Stimulated activated CD4-positive, alpha-beta T cell treated with anti-CD3 and anti-CD28 coated beads, Interleukin-12 subunit alpha, Interleukin-12 subunit beta, amount 100 ng/mL, for 48 hours (primary cell): ENCODE data around the gene RPS6KC1.
"Not testable (repeated sequence)": the region's sequence is repeated elsewhere in the genome, so short reads cannot be mapped to it uniquely, and the experiment has no call there.

Source experiments
- DNase-seq, 3 donors: peaks; one replicate each; pipeline ENCODE4 v3.0.0-alpha.2; 2020; ENCODE audit warnings: low read depth in 2 of 3, low spot score in 1 of 3

RPS6KC1 gene

DNA sequence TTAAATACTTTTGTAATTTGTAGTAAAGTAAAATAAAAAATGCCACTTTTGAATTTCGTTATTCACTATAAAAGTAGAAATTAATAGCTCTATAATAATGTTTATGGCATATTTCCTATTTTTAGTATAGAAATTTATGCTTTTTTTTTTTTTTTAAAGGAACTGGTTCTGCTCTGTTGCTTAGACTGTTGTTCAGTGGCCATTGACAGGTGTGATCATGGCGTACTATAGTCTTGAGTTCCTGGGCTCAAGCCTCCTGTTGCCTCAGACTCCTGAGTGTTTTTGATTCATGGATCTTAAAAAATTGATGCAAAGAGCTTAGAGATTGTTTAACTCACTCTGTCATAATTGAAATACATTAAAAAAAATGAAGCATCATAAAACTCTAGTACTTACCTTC is 53.6 kb downstream of the RPS6KC1 start:
- DNase-seq = no peak

DNA sequence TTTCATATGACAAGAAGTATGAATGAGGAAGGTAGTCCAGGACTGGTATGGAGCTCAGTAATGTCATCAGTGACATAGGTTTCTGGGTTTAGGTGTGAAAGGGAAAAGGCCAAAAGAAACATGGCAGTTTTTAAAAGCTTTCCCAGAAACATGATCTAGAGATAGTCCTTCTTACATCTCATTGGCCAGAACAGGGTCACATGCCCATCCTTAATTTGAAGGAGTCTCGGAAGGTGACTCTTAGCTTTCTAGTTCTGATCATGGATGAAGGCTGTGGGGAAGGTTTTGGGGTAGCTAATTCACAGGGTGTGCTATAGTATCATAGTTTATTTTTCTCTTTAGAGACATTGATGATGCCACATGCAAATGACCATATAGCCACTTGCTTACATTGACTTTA is 55.3 kb downstream of the RPS6KC1 start:
- no peak for DNase-seq

GRCh38 chr1:213107613-213108012 is 56.6 kb downstream of the RPS6KC1 start:
- no peak for DNase-seq

GRCh38 chr1:213110349-213111300 is 59.6 kb downstream of the RPS6KC1 start:
- no peak for DNase-seq

GRCh38 chr1:213111502-213111901 is 60.5 kb downstream of the RPS6KC1 start:
- no peak for DNase-seq

DNA sequence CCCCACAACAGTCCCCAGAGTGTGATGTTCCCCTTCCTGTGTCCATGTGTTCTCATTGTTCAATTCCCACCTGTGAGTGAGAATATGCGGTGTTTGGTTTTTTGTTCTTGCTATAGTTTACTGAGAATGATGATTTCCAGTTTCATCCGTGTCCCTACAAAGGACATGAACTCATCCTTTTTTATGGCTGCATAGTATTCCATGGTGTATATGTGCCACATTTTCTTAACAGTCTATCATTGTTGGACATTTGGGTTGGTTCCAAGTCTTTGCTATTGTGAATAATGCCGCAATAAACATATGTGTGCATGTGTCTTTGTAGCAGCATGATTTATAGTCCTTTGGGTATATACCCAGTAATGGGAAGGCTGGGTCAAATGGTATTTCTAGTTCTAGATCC is 61.7 kb downstream of the RPS6KC1 start:
- DNase-seq = not testable (repeated sequence)

DNA sequence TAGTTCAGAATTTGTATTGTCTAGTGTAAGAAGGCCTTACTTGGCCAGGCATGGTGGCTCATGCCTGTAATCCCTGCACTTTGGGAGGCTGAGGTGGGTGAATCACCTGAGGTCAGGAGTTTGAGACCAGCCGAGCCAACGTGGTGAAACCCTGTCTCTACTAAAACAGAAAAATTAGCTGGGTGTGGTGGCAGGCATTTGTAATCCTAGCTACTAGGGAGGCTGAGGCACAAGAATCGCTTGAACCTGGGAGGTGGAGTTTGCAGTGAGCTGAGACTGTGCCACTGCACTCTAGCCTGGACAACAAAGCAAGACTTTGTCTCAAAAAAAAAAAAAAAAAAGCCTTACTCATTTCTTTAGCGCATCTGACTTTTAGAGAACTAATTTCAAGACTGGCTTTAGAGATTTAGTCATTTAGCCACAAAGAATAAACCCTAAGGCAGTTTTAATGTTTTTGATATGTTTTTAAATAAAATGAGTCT is 66.7 kb downstream of the RPS6KC1 start:
- DNase-seq = not testable (repeated sequence)

- DNase-seq = no peak
These were observed 68.8 kb downstream of the RPS6KC1 start for GRCh38 chr1:213119794-213120193.

DNA sequence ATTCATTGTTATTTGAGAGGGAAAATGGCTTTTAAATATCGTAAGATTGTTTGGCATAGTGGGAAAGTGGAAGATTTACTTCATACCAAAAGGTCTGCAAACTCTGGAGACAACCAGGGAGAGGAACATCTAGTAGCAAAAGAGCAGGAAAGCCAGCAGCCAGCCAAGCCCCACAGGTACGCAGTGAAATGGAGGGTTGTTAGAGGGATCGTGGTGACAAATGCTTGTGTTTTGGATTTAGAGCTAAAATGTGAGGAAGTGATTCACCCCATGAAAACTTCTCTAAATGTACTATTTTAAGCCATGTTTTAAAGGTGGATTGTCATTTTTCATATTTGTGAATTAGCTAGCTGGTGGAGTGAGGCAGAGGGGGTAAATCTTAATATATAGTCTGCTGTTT is 69.3 kb downstream of the RPS6KC1 start:
- DNase-seq = no peak

DNA sequence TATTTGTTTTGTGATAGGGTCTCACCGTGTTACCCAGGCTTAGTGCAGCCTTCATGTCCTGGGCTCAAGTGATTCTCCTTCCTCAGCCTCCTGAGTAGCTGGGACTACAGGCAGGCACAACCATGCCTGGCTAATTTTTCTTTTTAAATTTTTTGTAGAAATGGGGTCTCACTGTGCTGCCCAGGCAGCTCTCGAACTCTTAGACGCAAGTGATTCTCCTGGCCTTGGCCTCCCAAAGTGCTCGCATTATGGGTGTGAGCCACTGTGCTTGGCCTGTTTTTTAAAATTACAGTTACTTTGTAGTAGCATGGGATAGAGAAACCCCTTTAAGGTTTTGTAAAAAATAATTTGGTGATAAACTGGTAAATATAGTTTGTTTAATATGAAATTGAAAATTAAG is 69.9 kb downstream of the RPS6KC1 start:
- no peak for DNase-seq

GRCh38 chr1:213122514-213122929 is 71.5 kb downstream of the RPS6KC1 start:
- DNase-seq = peak in 1 of 3 donors; percentile 25

DNA sequence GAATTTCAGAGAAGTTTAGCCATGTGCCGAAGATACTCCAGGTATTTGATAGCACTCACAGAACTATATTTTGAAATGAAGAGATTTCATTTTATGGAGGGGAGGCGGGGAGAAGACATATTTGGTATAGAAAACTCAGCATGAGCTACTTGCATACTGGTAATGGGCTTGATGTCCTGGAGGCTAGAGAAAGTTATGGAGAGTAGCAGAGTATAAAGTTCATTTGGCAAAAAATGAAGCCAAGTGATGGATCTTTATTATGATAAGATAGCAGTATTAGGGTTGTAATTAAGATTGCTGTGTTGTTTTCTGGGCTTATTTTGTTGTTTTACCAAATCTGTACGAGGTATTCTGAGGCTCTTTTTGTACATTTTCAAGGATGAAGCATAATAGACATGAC is 72.0 kb downstream of the RPS6KC1 start:
- no peak for DNase-seq

- no peak for DNase-seq
These were observed 72.5 kb downstream of the RPS6KC1 start for GRCh38 chr1:213123536-213123935.

DNA sequence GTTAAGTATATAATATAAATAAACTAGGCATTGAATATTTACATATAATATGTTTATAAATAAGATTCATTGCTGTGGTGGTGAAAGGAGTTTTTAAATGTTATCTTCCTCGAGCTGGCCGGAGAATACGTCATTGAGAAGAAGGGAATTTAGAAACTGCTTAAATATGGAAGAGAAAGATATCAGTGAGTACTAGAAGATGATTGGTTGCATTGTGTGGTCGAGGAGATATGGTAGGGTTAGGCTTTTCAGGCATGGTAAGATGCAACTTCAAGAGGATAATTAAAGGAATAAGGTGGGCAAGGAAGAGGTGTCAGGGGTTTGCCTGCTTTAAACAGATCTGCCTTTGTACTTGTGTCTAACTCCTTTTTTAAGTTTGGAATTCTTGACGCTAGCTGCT is 73.5 kb downstream of the RPS6KC1 start:
- DNase-seq = no peak

DNA sequence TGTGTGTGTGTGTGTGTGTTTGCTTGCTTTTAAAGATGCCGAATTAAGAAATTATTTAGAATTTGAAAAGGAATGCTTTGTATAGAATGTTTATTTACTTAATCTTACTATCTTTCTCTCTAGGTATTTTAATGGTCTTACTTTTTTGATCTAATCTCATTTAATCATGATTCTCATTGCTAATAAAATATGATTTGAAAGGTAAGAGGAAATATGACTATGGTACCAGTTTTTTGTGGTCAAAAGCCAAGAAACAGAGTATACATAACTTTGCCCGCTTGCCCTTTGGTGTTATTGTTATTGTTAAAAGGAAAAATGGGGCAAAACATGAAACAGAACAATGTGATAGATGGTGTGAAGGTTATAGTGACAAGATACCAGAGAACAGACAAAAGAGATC is 74.6 kb downstream of the RPS6KC1 start:
- DNase-seq = no peak

DNA sequence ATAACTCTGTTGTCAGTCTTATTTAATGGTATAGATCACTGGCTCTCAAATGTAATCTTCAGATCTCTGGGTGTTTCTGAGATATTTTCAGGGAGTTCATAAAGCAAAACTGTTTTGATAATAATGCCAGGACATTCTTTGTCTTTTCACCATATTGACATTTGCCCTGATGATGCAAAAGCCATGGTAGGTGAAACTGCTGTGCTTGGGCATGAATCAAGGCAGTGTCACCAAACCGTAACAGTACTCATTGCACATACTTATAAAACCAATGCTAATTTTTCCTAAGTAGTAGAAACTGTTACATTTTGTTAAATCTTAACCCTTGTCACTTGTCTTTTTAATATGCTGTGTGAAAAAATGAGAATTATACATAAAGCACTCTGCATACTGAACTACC is 76.0 kb downstream of the RPS6KC1 start:
- DNase-seq = no peak

- DNase-seq = no peak
These were observed 81.0 kb downstream of the RPS6KC1 start for GRCh38 chr1:213131851-213132655.

- DNase-seq = no peak
These were observed 84.5 kb downstream of the RPS6KC1 start for GRCh38 chr1:213135572-213135971.

DNA sequence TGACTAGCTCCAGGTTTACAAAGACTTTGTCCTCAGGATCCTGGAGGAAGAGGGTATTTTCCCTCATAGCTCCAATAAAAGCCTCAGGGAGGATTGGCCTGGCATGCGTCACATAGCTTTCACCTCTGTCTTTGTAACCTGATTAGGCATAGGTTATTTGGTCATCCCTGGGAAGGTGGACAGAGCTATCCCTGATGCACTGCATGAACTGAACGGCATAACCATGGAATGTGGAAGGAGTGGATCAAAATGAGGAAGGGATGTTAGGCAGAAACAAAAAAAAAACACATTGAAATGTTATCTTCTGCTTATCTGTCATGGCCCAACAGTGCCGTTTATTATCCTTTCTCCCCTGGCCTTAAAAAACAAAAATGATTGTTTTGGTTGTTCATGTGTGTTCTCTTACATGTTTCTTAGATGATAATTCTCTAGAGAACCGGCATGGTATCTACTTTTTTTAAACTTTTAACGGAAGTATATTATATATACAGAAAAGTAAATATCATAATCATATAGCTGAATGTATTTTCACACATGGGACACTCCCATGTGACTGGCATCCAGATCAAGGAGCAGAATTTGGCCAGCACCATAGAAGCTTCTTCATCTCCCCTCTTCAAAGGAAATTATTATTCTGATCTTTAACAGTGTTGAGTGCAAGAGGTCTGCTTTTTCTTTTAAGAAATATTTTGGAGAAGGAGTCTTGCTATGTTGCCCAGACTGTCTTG is 85.3 kb downstream of the RPS6KC1 start:
- DNase-seq = no peak

- no peak for DNase-seq
These were observed 87.3 kb downstream of the RPS6KC1 start for GRCh38 chr1:213138391-213138790.

DNA sequence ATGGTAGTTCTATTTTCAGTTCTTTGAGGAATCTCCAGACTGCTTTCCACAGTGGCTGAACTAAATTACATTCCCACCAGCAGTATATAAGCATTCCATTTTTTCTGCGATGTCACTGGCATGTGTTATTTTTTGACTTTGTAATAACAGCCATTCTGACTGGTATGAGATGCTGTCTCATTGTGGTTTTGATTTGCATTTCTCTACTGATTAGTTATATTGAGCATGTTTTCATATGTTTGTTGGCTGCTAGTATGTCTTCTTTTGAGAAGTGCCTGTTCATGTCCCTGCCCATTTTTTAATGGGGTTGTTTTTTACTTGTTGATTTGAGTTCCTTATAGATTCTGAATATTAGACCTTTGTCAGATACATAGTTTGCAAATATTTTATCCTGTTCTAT is 87.9 kb downstream of the RPS6KC1 start:
- DNase-seq = no peak
